ENCODE data around the gene GALR2. TPM values are rescaled to one million over a fixed set of nuclear protein-coding genes. Genes with fewer than 3 reads are reported as not detected.

The GALR2 gene
- total RNA-seq, 1 donor from 2014 or later = not detected

- peaks cover 4% of the 10 kb centered on the region for H3K27me3 Mint-ChIP-seq (ENCODE audit: unreplicated experiment)
- no peak for TF ChIP-seq CTCF (IDR thresholded peaks at IDR 0.05; ENCODE audit: unreplicated experiment)
- peaks cover 11% of the 10 kb centered on the region for H3K36me3 Mint-ChIP-seq (ENCODE audit: low read depth, unreplicated experiment)
- H3K9me3 Mint-ChIP-seq (ENCODE audit: unreplicated experiment) = no peaks in the 10 kb centered on the region
- no peak for DNase-seq (ENCODE audit: low spot score)
- H3K4me1 Mint-ChIP-seq (ENCODE audit: unreplicated experiment) = peaks cover 10% of the 10 kb centered on the region
- no peak overlapping the region for H3K4me3 Mint-ChIP-seq (ENCODE audit: unreplicated experiment)
- no peak overlapping the region for H3K27ac Mint-ChIP-seq (ENCODE audit: unreplicated experiment)
Observed at GRCh38 chr17:76104896-76105231, 30.3 kb downstream of the GALR2 start.

GRCh38 chr17:76106703-76107102 lies 32.1 kb downstream of the GALR2 start:
- no peak for TF ChIP-seq CTCF (IDR thresholded peaks at IDR 0.05; ENCODE audit: unreplicated experiment)
- no peak for DNase-seq (ENCODE audit: low spot score)
- Mint-ChIP-seq H3K27ac (ENCODE audit: unreplicated experiment) (no peak overlapping the region), H3K4me3 (ENCODE audit: unreplicated experiment) (no peak overlapping the region), H3K9me3 (ENCODE audit: unreplicated experiment) (no peaks in the 10 kb centered on the region), H3K4me1 (ENCODE audit: unreplicated experiment) (peaks cover 10% of the 10 kb centered on the region), H3K36me3 (ENCODE audit: low read depth, unreplicated experiment) (peaks cover 5% of the 10 kb centered on the region), H3K27me3 (ENCODE audit: unreplicated experiment) (peaks cover 4% of the 10 kb centered on the region)

DNA sequence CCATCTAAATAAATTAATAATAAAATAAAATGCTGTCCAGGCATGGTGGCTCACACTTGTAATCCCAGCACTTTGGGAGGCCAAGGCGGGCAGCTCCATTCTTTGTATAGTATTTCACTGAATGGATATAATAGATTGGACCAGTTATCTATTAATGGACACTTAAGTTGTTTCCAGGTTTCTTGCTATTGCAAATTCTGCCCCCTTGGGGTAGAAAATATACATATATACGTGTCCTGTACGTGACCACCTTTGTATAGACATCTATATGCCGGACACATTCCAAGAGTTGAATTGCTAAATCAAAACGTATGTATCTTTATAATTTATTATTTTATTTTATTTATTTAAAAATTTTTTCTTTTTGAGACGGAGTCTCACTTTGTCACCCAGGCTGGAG lies 32.9 kb downstream of the GALR2 start:
- Mint-ChIP-seq H3K4me3 (ENCODE audit: unreplicated experiment) (no peak overlapping the region), H3K36me3 (ENCODE audit: low read depth, unreplicated experiment) (peaks cover 4% of the 10 kb centered on the region), H3K9me3 (ENCODE audit: unreplicated experiment) (no peaks in the 10 kb centered on the region), H3K27me3 (ENCODE audit: unreplicated experiment) (peaks cover 4% of the 10 kb centered on the region), H3K4me1 (ENCODE audit: unreplicated experiment) (peaks cover 10% of the 10 kb centered on the region), H3K27ac (ENCODE audit: unreplicated experiment) (no peak overlapping the region)
- DNase-seq (ENCODE audit: low spot score) = no peak
- TF ChIP-seq CTCF (IDR thresholded peaks at IDR 0.05; ENCODE audit: unreplicated experiment) = no peak

DNA sequence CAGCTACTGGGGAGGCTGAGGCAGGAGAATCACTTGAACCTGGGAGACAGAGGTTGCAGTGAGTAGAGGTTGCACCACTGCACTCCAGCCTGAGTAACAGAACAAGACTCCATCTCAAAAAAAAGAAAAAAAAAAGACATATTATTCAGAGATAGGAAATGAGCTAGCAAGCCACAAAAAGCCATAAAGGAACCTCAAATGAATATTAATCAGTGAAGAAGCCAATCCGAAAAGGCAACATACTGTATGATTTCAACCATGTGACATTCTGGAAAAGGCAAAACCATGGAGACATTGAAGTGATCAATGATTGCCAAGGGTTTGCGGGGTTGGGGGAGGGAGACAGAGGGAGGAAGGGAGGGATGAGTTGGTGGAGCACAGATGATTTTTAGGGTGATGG lies 37.4 kb downstream of the GALR2 start:
- H3K36me3 Mint-ChIP-seq (ENCODE audit: low read depth, unreplicated experiment) = no peaks in the 10 kb centered on the region
- H3K9me3 Mint-ChIP-seq (ENCODE audit: unreplicated experiment) = no peaks in the 10 kb centered on the region
- no peak overlapping the region for H3K27ac Mint-ChIP-seq (ENCODE audit: unreplicated experiment)
- peaks cover 1% of the 10 kb centered on the region for H3K27me3 Mint-ChIP-seq (ENCODE audit: unreplicated experiment)
- H3K4me3 Mint-ChIP-seq (ENCODE audit: unreplicated experiment) = no peak overlapping the region
- DNase-seq (ENCODE audit: low spot score) = no peak
- H3K4me1 Mint-ChIP-seq (ENCODE audit: unreplicated experiment) = no peaks in the 10 kb centered on the region
- no peak for TF ChIP-seq CTCF (IDR thresholded peaks at IDR 0.05; ENCODE audit: unreplicated experiment)

DNA sequence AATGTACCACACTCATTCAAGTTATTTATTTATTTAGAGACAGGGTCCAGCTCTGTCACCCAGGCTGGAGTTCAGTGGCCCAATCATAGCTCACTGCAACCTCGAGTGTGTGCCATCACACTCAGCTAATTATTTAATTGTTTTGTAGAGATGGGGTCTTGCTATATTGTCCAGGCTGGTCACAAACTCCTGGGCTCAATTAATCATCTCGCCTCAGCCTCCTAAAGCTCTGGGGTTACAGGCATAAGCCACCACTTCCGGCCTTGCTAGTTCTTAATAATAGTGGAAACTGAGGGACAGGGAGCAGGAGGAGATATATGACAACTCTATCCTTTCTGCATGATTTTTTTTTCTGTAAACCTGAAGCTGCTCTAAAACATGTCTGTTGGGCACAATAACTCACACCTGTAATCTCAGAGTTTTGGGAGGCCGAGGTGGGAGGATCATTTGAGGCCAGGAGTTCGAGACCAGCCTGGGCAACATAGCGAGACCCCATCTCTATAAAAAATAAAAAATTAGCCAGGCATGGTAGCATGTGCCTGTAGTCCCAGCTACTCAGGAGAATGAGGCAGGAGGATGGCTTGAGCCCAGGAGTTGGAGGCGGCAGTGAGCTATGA lies 40.7 kb downstream of the GALR2 start:
- Mint-ChIP-seq H3K4me3 (ENCODE audit: unreplicated experiment) (no peak overlapping the region), H3K27ac (ENCODE audit: unreplicated experiment) (no peak overlapping the region), H3K9me3 (ENCODE audit: unreplicated experiment) (no peaks in the 10 kb centered on the region), H3K27me3 (ENCODE audit: unreplicated experiment) (peaks cover 3% of the 10 kb centered on the region), H3K36me3 (ENCODE audit: low read depth, unreplicated experiment) (no peaks in the 10 kb centered on the region), H3K4me1 (ENCODE audit: unreplicated experiment) (no peaks in the 10 kb centered on the region)
- no peak for TF ChIP-seq CTCF (IDR thresholded peaks at IDR 0.05; ENCODE audit: unreplicated experiment)
- DNase-seq (ENCODE audit: low spot score) = no peak

All from endothelial cell (in vitro differentiated cells).